Left kidney (tissue), 2 donors: ENCODE measurements around the gene GRAMD1B. TPM values are rescaled to one million over a fixed set of nuclear protein-coding genes. Genes with fewer than 3 reads are reported as not detected.
"Not testable (repeated sequence)": the region's sequence is repeated elsewhere in the genome, so short reads cannot be mapped to it uniquely, and the experiment has no call there.

ENCODE experiments used
- DNase-seq: peaks from one replicate; pipeline ENCODE4 v3.0.0-alpha.2; 2013
- polyA plus RNA-seq: library from polyadenylated mRNA; unstranded; fragments of 120-200 nt; gene quantifications from one replicate; pipeline ENCODE4 v1.2.1, GENCODE V29; 2013; ENCODE audit not compliant: insufficient read length

Gene GRAMD1B
- polyA plus RNA-seq, 1 donor, result 13.0 TPM

- no peak for DNase-seq
Observed at GRCh38 chr11:123641495-123641840, 211.4 kb downstream of the GRAMD1B start.

DNA sequence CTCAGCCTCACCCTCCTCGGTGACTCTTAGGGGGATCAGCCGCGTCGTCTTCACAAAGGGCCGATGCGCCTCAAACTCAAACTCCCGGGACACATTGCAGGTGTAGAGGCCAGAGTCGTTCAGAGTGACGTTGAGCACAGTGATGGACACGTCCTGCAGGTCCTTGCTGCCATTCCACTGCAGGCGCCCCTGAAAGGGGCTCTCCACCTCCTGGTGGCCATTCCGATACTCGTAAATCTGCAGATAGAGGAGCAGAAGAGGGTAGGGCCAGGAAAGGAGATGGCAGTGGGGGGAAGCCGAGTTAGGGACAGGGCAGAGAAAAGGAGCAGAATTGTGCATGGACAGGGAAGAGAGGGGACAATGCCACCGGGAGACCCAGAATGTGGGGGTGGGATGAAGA lies 212.4 kb downstream of the GRAMD1B start:
- no peak for DNase-seq

GRCh38 chr11:123645286-123645975 lies 215.4 kb downstream of the GRAMD1B start:
- no peak for DNase-seq

- DNase-seq, result no peak
Observed at GRCh38 chr11:123650901-123651300, 220.8 kb downstream of the GRAMD1B start.

GRCh38 chr11:123652599-123652998 lies 222.5 kb downstream of the GRAMD1B start:
- DNase-seq, result no peak

DNA sequence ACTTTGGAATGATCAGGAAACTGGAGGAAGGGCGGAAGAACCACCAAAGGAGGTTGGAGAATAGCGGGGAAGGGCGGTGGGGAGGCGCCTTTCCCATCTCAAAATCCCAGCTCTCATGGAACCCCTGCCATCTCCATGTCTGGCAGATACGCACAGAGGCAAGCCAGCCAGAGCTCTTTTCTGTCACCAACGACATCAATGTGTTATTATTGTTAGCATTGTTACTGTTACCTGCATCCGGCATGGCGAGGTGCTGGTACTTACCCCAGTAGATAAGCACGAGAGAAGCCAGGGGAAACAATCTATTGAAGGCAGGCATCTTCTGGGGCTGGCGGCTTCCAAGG lies 223.4 kb downstream of the GRAMD1B start:
- DNase-seq, result no peak

DNA sequence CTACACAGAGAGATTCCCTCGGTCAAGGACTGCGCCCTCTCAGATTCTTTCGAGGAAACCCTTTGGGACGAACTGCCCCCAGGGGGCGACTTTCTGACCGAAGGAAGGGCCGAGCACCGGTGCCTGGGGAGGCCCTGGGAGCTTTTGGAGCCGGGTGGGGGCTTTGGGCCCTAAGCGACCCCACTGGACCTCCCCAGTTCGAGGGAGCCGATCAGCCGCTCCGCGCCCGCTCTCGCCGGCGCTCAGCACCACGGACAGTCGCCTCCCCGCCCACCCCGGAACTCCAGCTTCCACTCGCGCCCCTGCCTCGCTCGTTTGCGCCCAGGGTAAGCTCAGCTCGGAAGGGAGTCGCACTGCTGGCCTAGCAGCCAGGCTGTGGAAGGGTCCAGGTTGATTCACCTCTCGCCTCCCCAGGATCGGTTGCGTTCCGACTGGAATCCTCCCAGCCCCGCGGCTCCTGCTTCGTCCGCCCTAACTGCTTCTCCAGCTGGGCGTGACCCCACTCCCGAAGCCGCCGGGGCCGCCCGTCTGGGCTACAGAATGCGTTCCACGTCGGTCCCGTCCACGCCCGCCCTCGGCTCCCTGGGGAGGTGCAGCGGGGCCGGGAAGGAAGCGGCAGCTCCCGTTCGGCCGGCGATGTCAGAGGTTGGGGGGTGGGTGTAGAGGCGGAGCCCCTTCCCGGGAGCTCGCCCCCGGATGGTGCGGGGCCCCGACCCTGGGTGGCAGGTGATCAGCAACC lies 223.9 kb downstream of the GRAMD1B start:
- peak; percentile 51 for DNase-seq

- DNase-seq, result peak; percentile 81
Observed at GRCh38 chr11:123654566-123655081, 224.6 kb downstream of the GRAMD1B start, which contains the start of gene SCN3B. TSS of gene SCN3B (minus strand) at chr11:123654624. CDS start at chr11:123653801, 823 bp downstream.

- no peak for DNase-seq
Observed at GRCh38 chr11:123659311-123659710, 229.2 kb downstream of the GRAMD1B start.

DNA sequence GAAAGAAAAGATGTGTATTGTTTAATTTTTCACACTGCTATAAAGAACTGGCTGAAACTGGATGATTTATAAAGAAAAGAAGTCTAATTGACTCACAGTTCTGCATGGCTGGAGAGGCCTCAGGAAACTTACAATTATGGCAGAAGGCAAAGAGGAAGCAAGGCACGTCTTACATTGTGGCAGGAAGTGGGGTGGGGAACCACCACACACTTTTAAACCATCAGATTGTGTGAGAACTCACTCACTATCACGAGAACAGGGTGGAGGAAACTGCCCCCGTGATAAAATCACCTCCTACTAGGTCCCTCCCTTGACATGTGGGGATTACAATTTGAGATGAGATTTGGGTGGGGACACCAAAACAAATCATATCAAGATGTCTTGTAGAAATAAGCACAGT lies 229.9 kb downstream of the GRAMD1B start:
- not testable (repeated sequence) for DNase-seq

- DNase-seq, result peak; percentile 40
Observed at GRCh38 chr11:123665306-123665705, 235.2 kb downstream of the GRAMD1B start.

- no peak for DNase-seq
Observed at GRCh38 chr11:123670081-123670480, 240.0 kb downstream of the GRAMD1B start.

DNA sequence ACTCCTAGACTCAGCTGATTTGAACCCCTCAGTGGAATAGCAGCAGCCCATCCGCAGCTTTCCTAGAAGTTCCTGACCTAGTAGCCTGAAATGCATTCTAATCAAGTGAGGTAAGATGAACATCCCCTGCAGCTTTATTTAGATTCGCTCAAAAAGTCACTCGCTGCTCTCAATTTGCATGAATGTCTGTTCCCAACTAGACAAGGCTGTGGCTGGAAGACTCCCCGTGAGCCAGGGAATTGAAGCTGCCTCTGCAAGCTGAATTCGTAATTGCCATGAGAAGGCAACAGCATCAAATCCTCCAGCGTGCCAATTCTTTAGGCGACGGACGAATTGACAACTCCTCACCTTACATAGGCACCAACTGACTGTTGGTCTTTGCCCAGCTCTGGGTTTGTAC lies 241.5 kb downstream of the GRAMD1B start:
- DNase-seq, result no peak

- DNase-seq, result no peak
Observed at GRCh38 chr11:123672568-123672967, 242.5 kb downstream of the GRAMD1B start.

DNA sequence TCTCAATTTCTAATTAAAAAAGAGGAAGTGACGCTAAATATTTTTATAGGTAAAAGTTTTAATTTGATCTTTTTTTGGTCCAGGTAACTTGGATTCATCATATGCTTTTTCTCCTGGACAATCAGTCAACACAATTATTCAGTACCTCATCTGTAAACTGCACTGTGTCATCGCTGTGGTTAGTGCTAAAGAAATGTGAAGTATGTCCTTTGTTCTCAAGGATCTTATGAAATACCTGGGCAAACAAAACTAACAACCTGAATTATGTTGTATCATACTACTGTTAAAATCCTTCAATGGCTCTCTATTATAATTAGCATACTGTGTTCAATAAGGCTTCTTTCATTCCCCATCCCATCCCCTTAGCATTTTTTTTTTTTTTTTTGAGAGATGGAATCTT lies 244.2 kb downstream of the GRAMD1B start:
- DNase-seq, result no peak

Other genes with a start within 250 kb of the GRAMD1B start
- gene CLMP, start 235.0 kb upstream of the GRAMD1B start, polyA plus RNA-seq, result 34.1 TPM
- gene SCN3B, start 224.4 kb downstream of the GRAMD1B start, polyA plus RNA-seq, result 2.5 TPM